Measurements from ENCODE around the gene KLHL6. TPM values are rescaled to one million over a fixed set of nuclear protein-coding genes. Genes with fewer than 3 reads are reported as not detected.
"Not testable (repeated sequence)": the region's sequence is repeated elsewhere in the genome, so short reads cannot be mapped to it uniquely, and the experiment has no call there.

Gene KLHL6, protein sequence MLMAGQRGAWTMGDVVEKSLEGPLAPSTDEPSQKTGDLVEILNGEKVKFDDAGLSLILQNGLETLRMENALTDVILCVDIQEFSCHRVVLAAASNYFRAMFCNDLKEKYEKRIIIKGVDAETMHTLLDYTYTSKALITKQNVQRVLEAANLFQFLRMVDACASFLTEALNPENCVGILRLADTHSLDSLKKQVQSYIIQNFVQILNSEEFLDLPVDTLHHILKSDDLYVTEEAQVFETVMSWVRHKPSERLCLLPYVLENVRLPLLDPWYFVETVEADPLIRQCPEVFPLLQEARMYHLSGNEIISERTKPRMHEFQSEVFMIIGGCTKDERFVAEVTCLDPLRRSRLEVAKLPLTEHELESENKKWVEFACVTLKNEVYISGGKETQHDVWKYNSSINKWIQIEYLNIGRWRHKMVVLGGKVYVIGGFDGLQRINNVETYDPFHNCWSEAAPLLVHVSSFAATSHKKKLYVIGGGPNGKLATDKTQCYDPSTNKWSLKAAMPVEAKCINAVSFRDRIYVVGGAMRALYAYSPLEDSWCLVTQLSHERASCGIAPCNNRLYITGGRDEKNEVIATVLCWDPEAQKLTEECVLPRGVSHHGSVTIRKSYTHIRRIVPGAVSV
- total RNA-seq: 0.76 TPM

DNA sequence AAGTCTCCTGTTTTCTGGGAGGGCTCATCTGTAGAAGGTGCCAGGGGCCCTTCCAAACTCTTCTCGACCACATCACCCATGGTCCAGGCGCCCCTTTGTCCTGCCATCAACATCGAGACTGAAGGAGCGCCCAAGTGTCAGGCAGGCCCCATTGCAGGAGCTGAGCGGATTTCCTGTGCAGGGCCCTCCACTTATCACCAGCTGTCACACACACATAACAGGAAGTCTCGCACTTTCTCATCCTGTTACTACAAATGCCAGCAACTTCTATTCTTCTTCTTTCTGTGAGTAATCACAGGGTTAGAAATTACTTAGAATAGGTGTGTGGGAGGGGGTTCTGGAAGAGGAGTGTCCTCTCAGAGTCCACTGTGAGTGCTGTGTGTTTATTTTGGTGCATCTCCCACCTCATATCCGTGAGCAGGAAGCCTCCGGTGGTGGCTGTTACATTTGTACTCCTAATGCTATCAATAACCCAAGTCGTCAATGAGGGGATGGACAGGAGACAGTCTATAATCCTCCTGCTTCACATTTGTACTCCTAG lies at the start of gene KLHL6:
KLHL6 (minus strand) TSS at position 166 of the 541 bp plus-strand sequence; CDS start at position 113, 53 bp downstream.
- peak; percentile 71 for ATAC-seq

- ATAC-seq: no peak
These were observed 42.5 kb upstream of the KLHL6 start for GRCh38 chr3:183597959-183598358.

DNA sequence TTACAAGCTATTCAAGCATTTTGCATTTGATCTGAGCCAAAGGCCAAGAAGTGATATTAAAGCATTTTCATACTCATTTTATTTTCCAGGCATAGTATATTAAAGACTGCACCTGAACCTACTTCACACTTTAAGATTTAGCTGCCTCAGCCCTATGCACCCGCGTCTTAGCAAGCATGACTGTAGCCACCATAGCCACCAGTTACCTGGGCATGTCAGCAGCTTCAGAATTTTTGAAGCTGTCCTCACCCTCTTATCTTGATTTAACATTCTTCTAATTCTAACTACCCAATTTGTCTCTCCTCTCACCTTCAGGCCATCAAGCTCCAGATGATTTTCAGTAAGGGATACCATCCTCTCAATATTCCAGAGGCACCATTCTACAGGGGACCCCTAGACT lies 39.1 kb upstream of the KLHL6 start:
- no peak for ATAC-seq

DNA sequence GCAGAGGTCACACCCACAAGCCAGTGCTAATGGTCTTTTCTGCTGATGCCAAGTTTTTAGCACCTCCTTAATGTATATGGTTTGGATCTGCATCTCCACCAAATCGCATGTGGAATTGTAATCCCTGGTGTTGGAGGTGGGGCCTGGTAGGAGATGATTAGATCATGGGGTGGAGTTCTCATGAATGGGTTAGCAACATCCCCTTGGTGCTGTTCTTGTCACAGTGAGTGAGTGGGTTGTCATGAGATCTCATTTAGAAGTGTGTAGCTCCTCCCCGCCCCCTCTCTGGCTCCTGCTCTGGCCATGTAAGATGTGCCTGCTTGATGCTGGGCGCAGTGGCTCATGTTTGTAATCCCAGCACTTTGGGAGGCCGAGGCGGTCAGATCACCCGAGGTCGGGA lies 37.3 kb upstream of the KLHL6 start:
- no peak for ATAC-seq

DNA sequence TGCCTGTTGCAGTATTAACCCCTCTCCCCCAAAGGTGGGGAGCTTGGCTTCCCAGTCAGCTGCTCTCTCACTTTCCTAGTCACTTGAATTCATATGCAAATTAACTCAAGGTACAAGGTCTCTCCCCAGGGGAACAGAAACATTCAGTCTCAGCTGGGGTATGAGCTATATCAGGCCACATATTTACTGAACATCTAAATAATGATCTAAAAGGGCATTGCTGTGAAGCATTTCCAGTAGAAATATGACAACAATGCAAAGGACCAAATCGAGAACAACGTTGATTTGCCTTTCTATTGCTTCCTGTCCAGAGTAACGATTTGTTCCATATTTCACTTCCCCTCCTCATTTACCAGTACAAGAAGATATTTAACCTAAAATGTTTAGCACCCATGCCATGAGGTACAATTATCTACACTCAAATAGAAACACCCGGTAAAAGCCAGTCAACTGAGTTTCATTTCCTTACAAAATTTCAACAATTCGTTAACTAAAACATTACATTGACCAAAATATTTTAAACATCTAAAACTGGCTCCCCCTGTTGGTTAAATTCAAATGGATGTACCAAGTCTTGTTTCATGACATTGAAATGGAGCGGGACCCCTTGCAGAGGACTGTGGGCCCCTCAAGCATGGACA lies 36.5 kb upstream of the KLHL6 start:
- no peak for ATAC-seq

DNA sequence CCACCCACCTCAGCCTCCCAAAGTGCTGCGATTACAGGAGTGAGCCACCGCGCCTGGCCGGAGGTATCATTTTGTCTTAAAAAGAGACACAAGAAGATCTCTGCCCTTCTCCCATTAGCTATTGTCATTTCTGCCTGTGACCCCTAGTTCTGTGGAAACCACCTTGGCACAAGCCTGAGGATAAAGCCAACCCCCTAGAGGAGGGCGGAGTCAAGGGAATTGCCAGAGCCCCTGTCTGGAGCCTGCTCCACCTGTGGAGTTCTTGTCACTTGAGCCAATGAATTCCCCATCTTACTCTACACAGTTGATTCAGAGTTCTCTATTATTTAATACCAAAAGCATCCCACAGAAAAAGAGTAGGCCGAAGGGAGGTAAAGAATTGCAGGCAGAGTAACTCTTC lies 34.9 kb upstream of the KLHL6 start:
- no peak for ATAC-seq

DNA sequence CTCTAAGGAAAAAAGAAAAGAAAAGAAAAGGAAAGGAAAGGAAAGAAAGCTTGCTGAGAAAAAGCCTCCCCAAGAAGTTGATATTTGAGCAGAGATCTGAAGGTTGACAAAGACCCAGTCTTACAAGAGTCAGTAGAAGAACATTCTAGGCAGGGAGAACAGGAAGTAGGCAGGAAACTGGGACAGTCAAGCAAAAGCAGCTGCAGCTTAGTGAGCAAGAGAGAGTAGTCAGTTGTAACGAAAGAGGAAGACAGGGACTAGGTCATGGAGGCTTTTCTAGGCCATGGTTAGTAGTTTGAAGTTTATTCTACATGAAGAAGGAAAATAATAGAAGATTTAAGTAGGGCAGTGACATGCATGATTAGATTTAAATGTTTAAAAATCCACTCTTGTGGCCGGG lies 31.8 kb upstream of the KLHL6 start:
- ATAC-seq: no peak

- no peak for ATAC-seq
These were observed 31.0 kb upstream of the KLHL6 start for GRCh38 chr3:183586477-183586876.

DNA sequence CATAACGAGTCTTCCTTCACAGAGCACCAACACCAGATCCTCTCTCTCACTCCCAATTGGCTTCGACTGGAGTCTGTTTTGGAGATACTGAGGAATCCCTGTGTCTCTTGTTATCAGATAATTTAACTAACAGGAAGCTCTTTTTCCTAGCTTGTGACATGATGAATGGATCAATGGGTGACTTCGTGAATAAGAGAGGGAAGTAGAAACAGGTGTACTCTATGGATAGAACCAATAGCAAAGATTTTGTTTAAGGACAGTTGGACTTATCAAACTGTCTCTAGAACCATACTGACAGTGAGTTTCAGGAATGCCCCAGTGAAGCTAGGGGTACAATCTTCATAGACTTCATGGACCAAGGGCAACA lies 29.4 kb upstream of the KLHL6 start:
- ATAC-seq: no peak

DNA sequence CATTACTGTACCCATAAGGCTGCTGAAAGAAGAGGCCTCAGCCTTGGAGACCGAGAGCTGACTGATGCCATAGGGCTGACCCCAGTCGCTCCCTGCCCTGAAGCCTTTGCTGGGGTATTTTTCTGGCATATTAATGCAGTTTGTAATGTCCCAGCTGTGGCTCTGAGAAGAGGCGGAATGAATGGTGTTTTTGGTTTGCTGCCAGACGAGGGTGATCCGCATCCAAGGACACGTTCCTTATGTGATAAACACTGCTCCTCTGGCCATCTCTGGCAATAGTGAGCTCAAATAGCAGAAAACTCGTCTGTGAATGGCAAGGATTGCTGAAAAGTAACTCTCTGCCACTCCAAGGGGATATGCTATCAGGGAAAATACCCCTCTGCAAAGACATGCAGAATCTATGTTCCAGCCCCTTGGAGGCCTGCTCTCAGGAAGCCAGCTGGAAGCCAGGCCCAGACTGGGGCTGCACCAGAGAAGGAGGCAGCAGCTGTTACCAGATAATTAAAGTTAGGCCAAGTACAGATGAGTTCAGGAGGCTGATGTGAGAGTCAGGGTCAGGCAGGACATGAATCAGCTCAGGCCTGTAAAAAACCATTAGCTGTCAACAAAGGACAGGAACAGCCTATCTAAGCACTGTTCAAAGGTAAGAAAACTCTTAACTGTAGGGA lies 28.9 kb upstream of the KLHL6 start:
- no peak for ATAC-seq

DNA sequence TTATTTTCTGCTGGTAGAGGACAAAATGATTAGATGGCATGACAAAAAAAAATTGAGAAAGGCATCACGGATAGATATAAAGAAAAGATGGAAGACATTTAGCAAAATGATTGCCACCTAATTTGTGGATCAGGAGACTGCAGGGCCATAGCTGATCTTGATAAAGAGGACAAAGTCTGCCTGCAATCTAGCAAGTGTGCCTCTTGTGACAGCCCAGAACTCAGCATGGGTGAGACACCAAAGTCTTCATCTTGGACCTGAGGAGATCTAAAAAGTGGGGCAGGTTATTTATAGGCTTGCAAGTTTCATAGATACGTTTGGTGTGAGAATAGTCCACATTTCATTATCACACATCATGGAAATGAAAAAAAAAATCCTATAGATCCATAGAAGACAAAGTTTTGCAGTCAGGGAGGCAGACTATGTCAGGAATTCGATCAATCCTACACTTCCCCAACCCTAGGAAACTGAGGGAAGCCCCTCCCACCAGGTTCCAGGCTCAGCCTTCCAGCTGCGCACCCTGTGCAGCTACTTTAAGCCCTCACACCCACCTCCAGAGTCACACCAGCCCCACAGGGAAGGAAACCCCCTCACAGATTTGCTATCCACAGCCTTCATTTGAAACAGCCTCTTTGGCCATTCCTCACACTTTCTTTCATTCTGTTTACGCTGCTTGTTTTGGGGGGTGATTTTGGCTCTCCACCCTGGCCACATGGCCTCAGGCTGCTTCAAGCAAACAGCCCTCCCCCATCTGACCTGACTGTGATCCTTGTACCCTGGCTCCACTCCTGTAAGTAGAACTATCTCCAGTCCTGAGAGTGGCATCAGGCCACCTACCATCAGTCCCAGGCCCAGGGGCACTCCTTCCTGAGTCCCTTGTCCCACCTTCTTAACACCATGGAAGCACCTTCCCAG lies 28.1 kb upstream of the KLHL6 start:
- ATAC-seq: no peak

DNA sequence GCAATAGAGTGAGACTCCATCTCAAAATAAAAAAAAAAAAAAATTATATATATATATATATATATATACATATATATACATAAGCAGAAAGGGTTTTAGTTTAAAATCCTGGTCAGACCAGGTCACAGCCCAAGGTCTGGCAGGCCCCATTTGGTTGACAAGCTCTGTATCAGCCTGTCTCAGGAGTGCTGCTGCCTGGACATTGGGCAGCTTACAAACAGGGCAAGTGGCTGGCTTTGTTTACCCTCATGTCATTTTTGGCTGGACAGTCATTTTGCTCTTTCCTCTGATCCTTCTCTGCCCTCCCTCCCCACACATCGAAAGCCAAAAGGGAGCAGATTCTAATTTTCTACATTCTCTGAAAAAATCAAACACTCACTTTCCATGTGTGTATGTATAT lies 26.7 kb upstream of the KLHL6 start:
- no peak for ATAC-seq

DNA sequence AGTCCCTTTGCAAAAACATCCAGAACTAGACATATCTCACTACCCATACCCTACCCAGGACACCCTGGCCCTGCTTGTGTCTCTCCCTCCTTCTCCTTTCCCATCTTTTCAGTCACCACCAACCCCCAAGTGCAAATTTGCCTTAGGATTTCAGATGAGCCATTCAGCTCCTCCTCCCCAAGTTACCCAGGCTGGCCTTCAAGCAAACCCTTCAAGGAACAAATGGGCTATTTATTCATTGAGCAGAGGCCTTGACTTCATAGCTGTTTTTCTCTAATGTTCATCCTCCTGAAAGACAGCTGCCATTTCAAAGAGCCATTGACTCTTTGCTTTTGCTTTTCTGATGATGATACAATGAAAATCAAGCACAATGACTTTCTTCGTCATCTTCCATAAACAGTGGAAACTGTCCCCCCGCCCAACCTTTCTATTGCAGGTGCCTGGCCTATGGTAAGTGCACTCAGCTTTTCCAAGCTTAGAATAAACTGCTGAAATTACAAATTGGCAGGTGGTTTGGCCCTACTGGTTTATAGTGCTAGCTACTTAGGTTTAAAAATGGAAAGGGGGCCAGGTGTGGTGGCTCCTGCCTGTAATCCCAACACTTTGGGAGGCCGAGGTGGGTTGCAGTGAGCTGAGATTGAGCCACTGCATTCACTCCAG lies 26.1 kb upstream of the KLHL6 start:
- no peak for ATAC-seq

GRCh38 chr3:183579967-183580900 lies 24.7 kb upstream of the KLHL6 start:
- ATAC-seq: no peak

DNA sequence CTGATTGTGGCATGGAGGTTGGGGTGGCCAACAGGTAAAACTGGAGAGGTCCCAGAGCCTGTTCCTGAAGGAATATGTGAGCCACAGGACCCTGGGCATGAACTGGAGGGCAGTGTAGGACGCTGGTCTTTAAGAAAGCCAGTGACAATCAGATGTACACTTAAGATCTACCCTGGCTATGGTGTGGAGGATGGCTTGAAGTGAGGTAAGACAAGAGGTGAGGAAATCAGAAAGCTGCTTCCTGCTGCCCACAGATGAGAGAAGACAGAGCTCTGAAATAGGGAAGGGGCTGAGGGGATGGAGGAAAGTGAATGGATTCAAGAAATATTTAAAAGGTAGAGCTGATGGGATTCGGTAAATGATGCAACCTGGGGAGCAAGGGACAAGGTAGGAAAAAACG lies 22.7 kb upstream of the KLHL6 start:
- ATAC-seq: no peak

GRCh38 chr3:183577346-183577745 lies 21.8 kb upstream of the KLHL6 start:
- no peak for ATAC-seq

DNA sequence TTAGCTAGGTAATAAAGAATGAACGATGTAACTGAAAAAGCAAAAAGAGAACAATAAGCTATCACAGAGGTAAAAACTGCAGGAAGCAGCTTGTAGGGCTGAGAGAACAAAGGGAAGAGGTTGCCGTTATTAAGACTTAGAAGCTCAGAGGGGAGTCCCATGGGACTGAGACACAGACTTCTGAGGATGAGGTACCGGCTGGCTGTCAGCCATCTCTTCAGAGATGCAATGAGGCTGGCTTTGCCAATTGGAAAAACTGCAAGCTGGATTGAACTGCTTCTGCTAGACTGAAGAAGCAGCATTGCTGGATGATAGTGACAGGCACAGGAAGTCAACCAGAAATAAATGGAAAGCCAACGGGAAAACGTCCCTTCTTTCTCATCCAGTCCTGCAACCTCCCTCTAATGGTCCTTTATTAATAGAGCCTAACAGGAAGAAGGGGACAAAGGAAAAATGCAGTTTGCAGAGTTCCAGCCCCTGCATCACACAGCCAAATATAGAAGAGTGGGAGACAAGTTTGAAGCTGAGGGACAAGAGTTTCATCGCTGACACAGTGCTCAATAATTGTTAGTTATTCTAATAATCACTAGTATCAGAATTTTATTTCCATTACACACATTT lies 21.1 kb upstream of the KLHL6 start:
- ATAC-seq: no peak

GRCh38 chr3:183572935-183573334 lies 17.4 kb upstream of the KLHL6 start:
- no peak for ATAC-seq

DNA sequence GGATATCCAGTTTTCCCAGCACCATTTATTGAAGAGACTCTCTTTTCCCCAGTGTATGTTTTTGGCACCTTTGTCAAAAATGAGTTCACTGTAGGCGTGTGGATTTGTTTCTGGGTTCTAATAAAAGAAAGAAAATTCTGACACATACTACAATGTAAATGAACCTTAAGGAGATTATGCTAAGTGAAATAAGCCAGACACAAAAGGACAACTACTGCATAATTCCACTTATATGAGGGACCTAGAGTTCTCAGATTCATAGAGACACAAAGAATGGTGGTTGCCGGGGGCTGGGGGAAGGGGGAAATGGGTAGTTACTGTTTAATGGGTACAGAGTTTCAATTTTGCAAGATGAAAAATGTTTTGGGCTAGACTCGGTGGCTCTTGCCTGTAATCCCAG lies 14.7 kb upstream of the KLHL6 start:
- not testable (repeated sequence) for ATAC-seq

DNA sequence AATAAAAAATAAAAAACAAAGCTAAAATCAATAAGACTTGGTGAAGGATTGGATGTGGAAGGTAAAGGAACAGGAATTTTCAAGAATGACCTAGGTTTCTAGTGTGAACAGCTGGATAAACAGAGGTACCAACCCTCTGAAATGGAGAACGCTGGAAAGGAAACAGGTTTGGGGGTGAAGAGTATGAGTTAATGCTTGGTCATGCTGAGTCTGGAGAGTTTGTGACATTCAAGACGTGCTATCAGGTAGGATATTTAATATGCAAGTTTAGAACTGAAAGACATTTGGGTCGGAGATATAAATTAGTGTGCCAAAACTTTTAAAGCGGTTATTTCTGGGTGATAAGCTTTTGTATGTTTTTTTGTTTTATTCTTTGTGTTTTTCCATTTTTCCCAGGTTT lies 11.4 kb upstream of the KLHL6 start:
- ATAC-seq: no peak
